IgD-negative memory B cell (primary cell): ENCODE data around the gene NLRP6. TPM values are rescaled to one million over a fixed set of nuclear protein-coding genes. Genes with fewer than 3 reads are reported as not detected.
A peak's percentile ranks its signal among the peaks of the same experiment; 100 is the strongest.
"Not testable (repeated sequence)": the region's sequence is repeated elsewhere in the genome, so short reads cannot be mapped to it uniquely, and the experiment has no call there.

Experiments
- H3K27ac Mint-ChIP-seq, 3 donors: one replicate each; pipeline ENCODE4 v1.8.0; 2020 to 2022; ENCODE audit warnings: mild to moderate bottlenecking in 3 of 3, mixed read lengths in 3 of 3, moderate library complexity in 1 of 3
- H3K27me3 Mint-ChIP-seq: one replicate; pipeline ENCODE4 v1.8.0; 2021; ENCODE audit warnings: mixed read lengths
- H3K36me3 Mint-ChIP-seq: one replicate; pipeline ENCODE4 v1.8.0; 2020; ENCODE audit warnings: mild to moderate bottlenecking, mixed read lengths
- H3K4me1 Mint-ChIP-seq, 3 donors: one replicate each; pipeline ENCODE4 v1.8.0; 2020 to 2022; ENCODE audit warnings: mixed read lengths in 3 of 3, mild to moderate bottlenecking in 1 of 3
- H3K4me3 Mint-ChIP-seq, 4 donors: one replicate each; pipeline ENCODE4 v1.8.0; 2020 to 2022; ENCODE audit warnings: mild to moderate bottlenecking in 4 of 4, mixed read lengths in 4 of 4, moderate library complexity in 3 of 4
- H3K9me3 Mint-ChIP-seq, 3 donors: one replicate each; pipeline ENCODE4 v1.8.0; 2020 to 2021; ENCODE audit warnings: mixed read lengths in 3 of 3, mild to moderate bottlenecking in 1 of 3
- polyA plus RNA-seq: library from polyadenylated mRNA; unstranded; fragments of 300-500 nt; fragmentation: Illumina TruSeq; gene quantifications from one replicate; pipeline ENCODE4 v1.2.3, GENCODE V29; 2021

NLRP6 gene
- polyA plus RNA-seq, 1 donor from 2014 or later, result 5.9 TPM

DNA sequence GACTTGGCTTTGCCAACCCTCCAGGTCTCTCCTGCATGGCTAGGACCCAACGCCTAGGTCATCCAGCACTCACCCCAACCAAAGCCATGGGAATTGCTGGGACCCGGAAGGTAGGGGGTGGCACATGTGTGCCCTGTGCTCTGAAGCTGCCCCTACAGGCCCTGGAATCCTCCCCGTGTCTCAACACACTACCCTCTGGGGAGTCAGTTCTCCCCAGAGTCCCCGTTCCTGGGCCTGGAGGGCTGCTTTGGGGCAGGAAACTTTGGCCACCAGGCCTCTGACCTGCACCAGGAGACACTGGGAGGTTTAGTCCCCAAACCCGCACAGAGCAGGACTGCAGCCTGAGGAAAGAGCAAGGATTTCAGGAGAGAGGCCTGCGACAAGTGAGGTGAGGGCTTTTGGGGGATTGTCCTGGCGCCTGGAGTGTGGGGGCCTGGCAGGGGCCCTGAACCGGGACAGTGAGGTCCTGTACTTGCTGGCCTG, 35.1 kb downstream of the NLRP6 start:
- Mint-ChIP-seq H3K4me1 (peaks cover 30 to 43% (median 35%) of the 10 kb centered on the region in 3 donors), H3K27ac (peak overlapping the region; percentile 73 to 96 (median 92)), H3K36me3 (no peaks in the 10 kb centered on the region), H3K4me3 (peak overlapping the region; percentile 90 to 94 (median 93)), H3K27me3 (peaks cover 2% of the 10 kb centered on the region), H3K9me3 (no peaks in the 10 kb centered on the region)

DNA sequence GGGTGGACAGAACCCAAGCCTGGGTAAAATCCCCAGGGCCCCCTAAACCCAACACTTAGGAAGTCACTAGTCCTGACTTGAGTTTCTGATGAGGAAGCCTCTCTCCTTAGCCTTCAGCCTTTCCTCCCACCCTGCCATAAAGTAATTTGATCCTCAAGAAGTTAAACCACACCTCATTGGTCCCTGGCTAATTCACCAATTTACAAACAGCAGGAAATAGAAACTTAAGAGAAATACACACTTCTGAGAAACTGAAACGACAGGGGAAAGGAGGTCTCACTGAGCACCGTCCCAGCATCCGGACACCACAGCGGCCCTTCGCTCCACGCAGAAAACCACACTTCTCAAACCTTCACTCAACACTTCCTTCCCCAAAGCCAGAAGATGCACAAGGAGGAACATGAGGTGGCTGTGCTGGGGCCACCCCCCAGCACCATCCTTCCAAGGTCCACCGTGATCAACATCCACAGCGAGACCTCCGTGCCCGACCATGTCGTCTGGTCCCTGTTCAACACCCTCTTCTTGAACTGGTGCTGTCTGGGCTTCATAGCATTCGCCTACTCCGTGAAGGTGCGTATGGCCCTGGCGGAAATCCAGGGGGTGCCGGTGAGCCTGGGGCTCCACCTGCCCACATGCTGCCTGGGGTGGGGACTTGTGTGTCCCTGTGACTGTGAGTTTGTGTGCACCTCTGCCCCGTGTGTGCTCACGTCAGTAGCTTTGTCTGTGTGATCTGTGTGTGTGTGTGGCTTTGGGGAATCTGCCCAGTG, 35.8 kb downstream of the NLRP6 start, which contains the start of gene IFITM1:
IFITM1 (plus strand) TSS at position 254 of the 767 bp plus-strand sequence; CDS start at position 385, 131 bp downstream.
- Mint-ChIP-seq H3K4me3 (peak within 1 kb of the TSS; percentile 90 to 94 (median 93)), H3K9me3 (no peaks in the 10 kb centered on the region), H3K36me3 (no peaks in the 10 kb centered on the region), H3K27me3 (peaks cover 2% of the 10 kb centered on the region), H3K4me1 (peaks cover 29 to 40% (median 33%) of the 10 kb centered on the region in 3 donors), H3K27ac (peak within 1 kb of the TSS; percentile 73 to 96 (median 92))

DNA sequence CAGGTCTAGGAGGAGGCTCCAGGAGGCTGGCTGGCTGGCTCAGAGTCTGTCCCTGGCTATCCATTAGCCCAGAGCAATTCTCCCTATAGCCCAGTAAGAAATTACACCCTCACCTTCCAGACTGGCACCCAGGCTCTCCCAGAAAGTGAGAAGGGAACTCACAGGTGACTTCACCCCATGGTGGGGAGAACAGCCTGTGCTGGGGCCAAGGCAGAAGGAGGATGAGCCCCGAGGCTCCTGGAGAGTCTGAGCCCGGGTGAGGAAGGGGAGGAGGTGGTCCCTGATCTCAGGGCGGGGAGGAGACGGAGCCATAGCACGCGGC, 36.3 kb downstream of the NLRP6 start:
- not testable (repeated sequence) for H3K36me3 Mint-ChIP-seq, H3K27me3 Mint-ChIP-seq, H3K9me3 Mint-ChIP-seq
- H3K27ac Mint-ChIP-seq, result peak overlapping the region; percentile 73 to 96 (median 92)
- H3K4me1 Mint-ChIP-seq, result peaks cover 24 to 35% (median 28%) of the 10 kb centered on the region in 3 donors
- H3K4me3 Mint-ChIP-seq, result peak overlapping the region; percentile 90 to 94 (median 93)

DNA sequence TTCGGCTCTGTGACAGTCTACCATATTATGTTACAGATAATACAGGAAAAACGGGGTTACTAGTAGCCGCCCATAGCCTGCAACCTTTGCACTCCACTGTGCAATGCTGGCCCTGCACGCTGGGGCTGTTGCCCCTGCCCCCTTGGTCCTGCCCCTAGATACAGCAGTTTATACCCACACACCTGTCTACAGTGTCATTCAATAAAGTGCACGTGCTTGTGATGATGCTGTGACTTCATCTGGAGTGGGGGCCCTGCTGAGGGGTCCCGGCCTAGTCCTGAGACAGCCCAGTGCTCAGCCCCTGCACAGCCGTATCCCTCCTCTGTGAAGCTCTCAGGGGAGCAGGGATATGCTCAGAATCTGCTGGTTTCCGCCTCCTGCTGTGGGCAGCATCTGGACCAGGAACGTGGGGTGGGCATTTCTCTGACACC, 36.9 kb downstream of the NLRP6 start:
- no peaks in the 10 kb centered on the region for H3K9me3 Mint-ChIP-seq
- peak overlapping the region; percentile 90 to 94 (median 93) for H3K4me3 Mint-ChIP-seq
- H3K36me3 Mint-ChIP-seq, result no peaks in the 10 kb centered on the region
- H3K27me3 Mint-ChIP-seq, result no peaks in the 10 kb centered on the region
- H3K4me1 Mint-ChIP-seq, result peaks cover 22 to 33% (median 24%) of the 10 kb centered on the region in 3 donors
- peak overlapping the region; percentile 73 to 96 (median 78) for H3K27ac Mint-ChIP-seq

DNA sequence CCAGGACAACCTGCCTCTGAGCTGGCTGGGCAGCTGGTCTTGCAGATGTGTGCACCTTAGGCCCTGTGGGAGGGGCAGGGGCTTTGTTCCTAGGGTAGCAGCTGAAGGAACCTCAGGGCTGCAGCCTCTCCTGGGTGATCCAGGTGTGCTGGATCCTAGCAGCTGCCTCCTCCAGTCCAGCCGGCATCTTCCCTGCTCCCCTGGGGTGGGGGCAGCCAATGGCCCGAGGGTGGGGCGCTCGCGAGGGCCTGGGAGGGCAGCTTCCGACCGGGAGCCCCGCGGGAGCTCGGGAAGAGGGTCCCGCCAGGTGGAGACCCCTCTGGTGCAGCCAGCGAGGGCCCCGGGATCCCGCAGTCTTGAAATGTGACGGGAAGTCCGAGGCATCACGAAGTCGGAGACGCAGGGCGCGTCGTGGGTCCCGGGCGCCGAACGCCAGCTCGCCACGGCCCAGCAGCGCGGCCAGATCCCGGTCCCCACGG, 37.3 kb downstream of the NLRP6 start:
- Mint-ChIP-seq H3K4me1 (peaks cover 24 to 37% (median 26%) of the 10 kb centered on the region in 3 donors), H3K27ac (peak overlapping the region in 1 of 3 donors; percentile 73)

DNA sequence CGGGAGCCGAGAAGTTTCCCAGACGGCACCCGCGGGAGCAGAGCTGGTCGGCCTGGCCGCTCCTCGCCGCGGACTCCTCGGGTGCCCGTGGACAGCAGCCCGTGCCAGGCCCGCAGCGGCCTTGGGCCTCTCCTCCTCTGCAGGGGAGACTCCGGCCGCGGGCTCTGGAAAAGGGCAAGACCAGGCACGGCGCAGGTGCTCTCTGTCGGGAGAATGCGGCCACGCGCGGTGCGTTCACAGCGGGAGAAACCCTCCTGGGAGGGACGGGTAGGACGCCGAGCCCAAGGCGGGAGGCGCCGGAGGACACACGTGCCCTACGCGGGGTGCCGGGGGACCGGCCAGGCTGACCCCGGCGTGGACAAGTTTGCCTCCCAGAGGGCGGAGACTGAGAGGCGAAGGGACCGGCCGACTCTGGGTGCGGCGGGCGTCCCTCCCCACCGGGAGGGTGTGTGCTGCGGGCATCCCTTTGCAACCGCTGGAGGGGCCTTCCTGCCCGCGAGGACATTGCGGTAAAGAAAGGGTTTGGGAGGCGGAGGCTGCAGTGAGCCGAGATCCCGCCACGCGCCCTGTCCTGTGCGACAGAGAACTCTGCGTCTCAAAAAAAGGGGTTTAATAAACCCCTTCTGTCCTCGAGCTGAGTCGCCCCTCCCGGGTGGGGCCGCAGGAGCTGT, 38.0 kb downstream of the NLRP6 start:
- no peaks in the 10 kb centered on the region for H3K9me3 Mint-ChIP-seq
- peak overlapping the region; percentile 67 to 91 (median 76) for H3K4me3 Mint-ChIP-seq
- peak overlapping the region; percentile 73 to 93 (median 87) for H3K27ac Mint-ChIP-seq
- H3K27me3 Mint-ChIP-seq, result peaks cover 4% of the 10 kb centered on the region
- no peaks in the 10 kb centered on the region for H3K36me3 Mint-ChIP-seq
- peaks cover 24 to 39% (median 26%) of the 10 kb centered on the region in 3 donors for H3K4me1 Mint-ChIP-seq

More for the DNA sequence above, 37.3 kb downstream of the NLRP6 start:
- Mint-ChIP-seq H3K36me3 (no peaks in the 10 kb centered on the region), H3K9me3 (no peaks in the 10 kb centered on the region), H3K27me3 (peaks cover 4% of the 10 kb centered on the region), H3K4me3 (peak overlapping the region; percentile 81 to 94 (median 92))

DNA sequence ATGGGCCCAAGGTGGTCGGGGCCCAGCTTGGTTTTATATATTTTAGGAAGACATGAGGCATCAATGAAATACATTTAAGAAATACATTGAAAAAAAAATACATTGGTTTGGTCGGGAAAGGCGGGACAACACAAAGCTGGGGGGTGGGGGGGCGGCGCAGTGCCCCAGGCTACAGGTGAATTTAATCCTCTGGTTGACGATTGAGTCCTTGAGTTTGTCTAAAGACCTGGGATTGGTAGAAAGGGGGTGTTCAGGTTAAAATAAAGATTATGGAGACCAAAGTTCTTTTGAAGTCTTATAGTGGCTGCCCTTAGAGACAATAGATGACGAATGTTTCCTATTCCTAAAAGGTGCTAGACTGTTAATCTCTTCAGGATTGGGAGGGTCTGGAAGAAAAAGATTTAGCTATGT, 38.7 kb downstream of the NLRP6 start:
- Mint-ChIP-seq H3K4me3 (peak overlapping the region; percentile 66 to 91 (median 69)), H3K4me1 (peaks cover 24 to 36% (median 25%) of the 10 kb centered on the region in 3 donors), H3K36me3 (no peaks in the 10 kb centered on the region), H3K9me3 (no peaks in the 10 kb centered on the region), H3K27me3 (peaks cover 4% of the 10 kb centered on the region), H3K27ac (peak overlapping the region; percentile 87 to 93 (median 87))

DNA sequence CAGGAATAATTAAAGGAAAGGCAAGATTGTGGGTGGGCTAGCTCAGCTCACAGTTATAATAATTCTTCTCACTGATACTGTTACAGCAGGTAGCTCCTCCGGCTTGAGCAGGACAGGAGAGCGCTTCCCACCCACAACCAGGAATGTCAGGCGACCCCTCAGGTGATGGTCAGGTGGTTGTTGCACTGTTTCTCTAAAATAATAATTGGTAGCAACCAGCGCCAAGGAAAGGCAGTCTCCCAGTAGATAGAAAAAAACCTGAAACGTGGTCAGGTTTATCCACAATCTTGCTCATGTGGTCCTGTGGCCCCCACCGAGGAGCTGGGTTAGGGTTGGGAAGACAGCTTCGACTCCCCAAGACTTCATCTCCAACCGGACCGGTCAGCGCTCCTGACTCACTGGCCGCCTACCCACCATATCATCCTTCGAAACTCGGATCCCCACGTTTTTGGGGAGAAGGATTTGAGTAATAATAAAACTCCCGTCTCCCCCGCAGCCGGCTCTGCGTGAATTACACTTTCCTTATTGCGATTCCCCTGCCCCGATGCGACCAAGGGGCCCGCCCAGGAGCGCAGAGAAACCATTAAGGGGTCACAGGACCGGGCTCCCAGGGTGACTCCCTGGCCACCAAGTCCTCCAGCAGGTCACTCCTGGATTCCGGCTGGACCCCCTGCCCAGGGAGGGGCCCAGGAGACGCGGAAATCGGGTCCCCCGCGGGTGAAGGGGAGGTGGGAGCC, 39.6 kb downstream of the NLRP6 start:
- H3K4me3 Mint-ChIP-seq, result peak overlapping the region; percentile 66 to 91 (median 69)
- peak overlapping the region in 2 of 3 donors; percentile 87 for H3K27ac Mint-ChIP-seq
- not testable (repeated sequence) for H3K27me3 Mint-ChIP-seq, H3K36me3 Mint-ChIP-seq, H3K9me3 Mint-ChIP-seq
- H3K4me1 Mint-ChIP-seq, result peaks cover 21 to 31% (median 22%) of the 10 kb centered on the region in 3 donors

DNA sequence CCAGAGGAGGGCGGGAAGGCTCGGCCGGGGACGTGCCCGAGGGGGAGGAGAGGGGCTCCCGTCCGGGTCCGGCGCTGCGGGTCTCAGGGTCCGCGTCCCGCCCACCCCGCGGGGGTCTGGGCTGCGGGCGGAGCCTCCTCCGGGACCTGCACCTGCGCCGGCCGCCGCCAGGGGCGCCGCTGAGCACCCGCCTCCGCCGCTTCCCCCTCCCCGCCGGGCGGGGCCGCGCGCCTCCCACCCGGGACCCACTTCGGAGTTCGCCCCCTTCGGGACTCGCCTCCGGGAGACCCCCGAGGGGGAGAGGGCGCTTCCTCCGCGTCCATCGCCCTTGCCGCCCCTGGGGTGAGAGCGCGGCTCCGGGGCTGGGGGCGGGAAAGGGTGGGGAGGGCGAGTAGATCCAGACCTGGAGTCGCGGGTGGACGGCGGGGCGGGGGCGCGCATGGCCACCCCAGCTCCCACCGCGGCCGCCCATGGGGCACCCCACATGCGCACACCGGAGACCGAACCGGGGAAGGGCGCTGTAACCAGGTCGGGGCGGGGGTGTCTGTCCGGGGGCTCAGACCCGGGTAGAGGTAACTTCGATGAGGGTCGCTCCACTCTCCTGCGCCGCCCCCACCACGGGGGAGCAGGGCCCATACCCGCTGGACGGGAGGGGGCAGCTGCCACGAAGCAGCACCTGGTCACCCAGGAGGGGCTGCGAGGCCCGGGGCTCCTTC, 40.4 kb downstream of the NLRP6 start:
- H3K4me3 Mint-ChIP-seq, result peak overlapping the region in 1 of 4 donors; percentile 77

DNA sequence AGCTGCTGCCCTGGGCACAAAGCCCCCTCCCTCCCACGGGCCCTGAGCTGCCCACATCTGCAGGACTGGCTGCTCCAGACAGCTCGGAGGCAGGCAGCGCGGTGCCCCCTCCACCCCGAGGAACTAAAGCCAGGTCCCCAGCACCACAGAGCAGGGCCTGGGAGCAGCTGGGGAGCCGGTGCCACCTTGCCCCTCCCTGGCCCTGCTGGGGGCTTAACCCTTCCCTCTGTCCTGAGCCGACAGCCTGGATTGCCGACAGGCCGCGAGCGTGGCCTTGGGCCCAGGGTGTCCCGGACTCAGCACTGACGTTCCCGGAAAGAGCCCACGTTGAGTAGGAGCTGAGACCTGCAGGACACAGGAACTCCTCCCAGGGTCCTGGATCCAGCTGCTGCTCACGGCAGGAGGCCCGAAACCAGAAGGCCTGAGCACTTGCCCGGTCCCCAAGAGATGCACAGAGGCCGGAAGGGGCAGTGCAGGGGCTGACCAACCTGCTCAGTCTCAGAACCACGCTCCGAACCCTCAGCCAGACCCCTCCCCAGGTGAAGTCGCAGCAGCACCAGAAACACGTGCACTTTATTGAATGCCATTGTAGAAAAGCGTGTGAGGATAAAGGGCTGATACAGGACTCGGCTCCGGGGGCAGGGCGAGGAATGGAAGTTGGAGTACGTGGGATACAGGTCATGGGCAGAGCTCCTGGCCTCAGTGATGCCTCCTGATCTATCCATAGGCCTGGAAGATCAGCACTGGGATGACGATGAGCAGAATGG, 41.1 kb downstream of the NLRP6 start:
- not testable (repeated sequence) for H3K27me3 Mint-ChIP-seq, H3K36me3 Mint-ChIP-seq, H3K9me3 Mint-ChIP-seq
- Mint-ChIP-seq H3K27ac (peak overlapping the region in 1 of 3 donors; percentile 83), H3K4me1 (peaks cover 11 to 19% (median 12%) of the 10 kb centered on the region in 3 donors), H3K4me3 (peak overlapping the region; percentile 65 to 83 (median 75))

More for the DNA sequence above, 40.4 kb downstream of the NLRP6 start:
- not testable (repeated sequence) for H3K9me3 Mint-ChIP-seq, H3K27ac Mint-ChIP-seq, H3K27me3 Mint-ChIP-seq, H3K36me3 Mint-ChIP-seq
- H3K4me1 Mint-ChIP-seq, result peaks cover 16 to 24% (median 18%) of the 10 kb centered on the region in 3 donors

DNA sequence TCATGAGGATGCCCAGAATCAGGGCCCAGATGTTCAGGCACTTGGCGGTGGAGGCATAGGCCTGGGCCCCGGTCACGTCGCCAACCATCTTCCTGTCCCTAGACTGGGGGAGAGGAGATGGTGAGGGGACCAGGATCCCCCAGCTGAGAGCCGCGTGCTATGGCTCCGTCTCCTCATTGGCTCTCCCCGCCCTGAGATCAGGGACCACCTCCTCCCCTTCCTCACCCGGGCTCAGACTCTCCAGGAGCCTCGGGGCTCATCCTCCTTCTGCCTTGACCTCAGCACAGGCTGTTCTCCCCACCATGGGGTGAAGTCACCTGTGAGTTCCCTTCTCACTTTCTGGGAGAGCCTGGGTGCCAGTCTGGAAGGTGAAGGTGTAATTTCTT, 41.7 kb downstream of the NLRP6 start:
- H3K9me3 Mint-ChIP-seq, H3K36me3 Mint-ChIP-seq: not testable (repeated sequence)
- peak overlapping the region in 1 of 3 donors; percentile 83 for H3K27ac Mint-ChIP-seq

DNA sequence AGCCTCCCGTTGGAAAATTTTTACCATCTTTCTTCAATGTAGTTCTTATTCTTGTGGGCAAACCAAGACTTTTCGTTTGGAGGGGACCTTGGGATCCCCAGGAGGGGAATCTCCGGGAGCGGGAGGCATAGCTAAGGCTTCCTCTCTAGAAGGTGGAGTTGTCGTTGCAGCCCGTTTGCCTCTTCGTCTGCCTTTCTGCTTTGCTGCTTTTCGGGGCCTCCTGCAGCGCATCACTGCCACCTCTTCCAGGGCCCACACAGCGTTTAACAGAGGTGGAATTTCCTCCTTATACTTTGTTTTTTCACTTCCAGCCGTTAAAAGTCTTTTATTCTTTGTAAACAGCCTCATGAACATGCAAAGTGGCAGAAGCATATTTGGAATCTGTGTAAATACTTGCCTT, 45.9 kb downstream of the NLRP6 start:
- Mint-ChIP-seq H3K27me3 (peaks cover 4% of the 10 kb centered on the region), H3K27ac (peak overlapping the region in 1 of 3 donors; percentile 19), H3K36me3 (no peaks in the 10 kb centered on the region), H3K9me3 (no peaks in the 10 kb centered on the region), H3K4me1 (peaks cover 17 to 29% (median 26%) of the 10 kb centered on the region in 3 donors), H3K4me3 (no peak overlapping the region)

More for the DNA sequence above, 41.7 kb downstream of the NLRP6 start:
- Mint-ChIP-seq H3K4me1 (peaks cover 12 to 21% (median 15%) of the 10 kb centered on the region in 3 donors), H3K4me3 (peak overlapping the region; percentile 65 to 83 (median 75))
- H3K27me3 Mint-ChIP-seq, result not testable (repeated sequence)
